Upper lobe of left lung (tissue), 4 donors: ENCODE data around the gene CD2AP.

ENCODE experiments used
- CTCF ChIP-seq, 6 experiments: fragments of 450-650 bp in 4 of 6; fragments of 200-600 bp in 2 of 6; sonication (generic) in 2 of 6; IDR thresholded peaks; one replicate each; pipeline ENCODE4 v1.5.1; 2016 to 2019; ENCODE audit warnings: antibody characterized with exemption in 6 of 6
- EP300 ChIP-seq, 4 donors: sonication (generic); formaldehyde crosslinking; IDR thresholded peaks; one replicate each; pipeline ENCODE4 v1.5.1; 2017; ENCODE audit warnings: antibody characterized with exemption in 4 of 4, control low read depth in 2 of 4

DNA sequence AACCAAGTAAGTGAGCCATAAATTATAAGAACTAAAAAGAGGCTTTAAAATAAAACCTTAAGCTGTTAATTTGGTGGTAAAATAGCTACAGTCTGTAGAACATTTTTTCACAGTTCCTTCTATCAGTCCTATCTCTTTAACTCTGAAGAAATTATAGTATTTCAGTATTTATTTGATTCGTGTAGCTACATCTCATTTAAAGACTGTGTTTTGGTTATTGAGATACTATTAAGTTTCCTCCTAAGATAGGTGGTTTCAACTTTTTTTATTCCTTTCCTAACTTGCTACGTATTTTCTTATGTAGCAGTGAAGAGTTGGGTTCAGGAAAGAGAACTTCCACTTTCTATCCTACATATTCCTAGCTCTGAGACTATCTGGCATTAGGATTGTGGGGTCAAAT is 97.2 kb downstream of the CD2AP start:
- TF ChIP-seq CTCF (IDR thresholded peaks at IDR 0.05) (no peak), EP300 (IDR thresholded peaks at IDR 0.05) (no peak)
